HG03442 (cell line): ENCODE measurements around the gene CPNE5.
"Not testable (repeated sequence)": the region's sequence is repeated elsewhere in the genome, so short reads cannot be mapped to it uniquely, and the experiment has no call there.

Source experiments
- ATAC-seq: cut with Tn5 transposase; IDR thresholded peaks from one replicate; pipeline ENCODE4 v1.9.1; 2021; ENCODE audit warnings: mild to moderate bottlenecking, moderate library complexity; ENCODE audit not compliant: unreplicated experiment

Gene CPNE5

DNA sequence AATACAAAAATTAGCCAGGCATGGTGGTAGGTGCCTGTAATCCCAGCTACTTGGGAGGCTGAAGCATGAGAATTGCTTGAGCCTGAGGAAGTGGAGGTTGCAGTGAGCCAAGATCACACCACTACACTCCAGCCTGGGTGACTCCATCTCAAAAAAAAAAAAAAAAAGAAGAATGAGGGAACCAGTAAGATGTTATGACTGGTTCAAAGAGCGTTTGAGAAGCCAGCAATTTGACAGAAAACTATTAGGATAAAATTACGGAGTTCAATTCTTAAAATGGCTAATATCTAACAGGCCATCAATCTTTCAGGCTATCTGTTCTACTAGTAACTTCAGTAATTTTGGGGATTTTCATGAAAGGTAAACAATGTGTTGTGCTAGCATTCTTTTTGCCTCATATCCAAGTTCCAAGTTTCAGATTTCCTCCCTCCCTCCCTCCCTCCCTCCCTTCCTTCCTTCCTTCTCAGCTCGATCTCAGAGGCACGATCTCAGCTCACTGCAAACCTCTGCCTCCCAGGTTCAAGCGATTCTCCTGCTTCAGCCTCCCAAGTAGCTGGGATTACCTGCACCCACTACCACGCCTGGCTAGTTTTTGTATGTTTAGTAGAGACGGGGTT is 134.2 kb downstream of the CPNE5 start:
- ATAC-seq: not testable (repeated sequence)

DNA sequence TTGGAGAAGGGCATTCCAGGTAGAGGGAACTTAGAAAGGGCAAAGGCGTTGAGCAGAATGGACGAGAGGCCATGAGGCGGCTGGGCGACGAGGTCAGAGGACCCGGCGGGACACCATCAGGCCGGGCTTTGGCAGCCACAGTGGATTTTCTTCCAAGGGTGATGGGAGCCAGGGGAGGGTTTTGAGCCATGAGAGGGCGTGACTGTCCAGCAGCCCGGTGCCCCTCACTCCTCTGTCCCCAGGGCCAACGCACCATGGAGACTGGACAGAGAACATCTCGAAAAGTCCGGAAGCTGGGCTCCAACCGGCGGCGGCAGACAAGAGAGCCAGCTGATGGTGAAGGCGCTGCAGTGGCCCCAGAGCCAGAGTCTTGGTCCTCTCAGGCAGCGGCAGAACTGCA is 135.3 kb downstream of the CPNE5 start:
- no peak for ATAC-seq

GRCh38 chr6:36703081-36703606 is 136.1 kb downstream of the CPNE5 start:
- no peak for ATAC-seq

GRCh38 chr6:36702656-36703055 is 136.6 kb downstream of the CPNE5 start:
- no peak for ATAC-seq

- no peak for ATAC-seq
Measured at GRCh38 chr6:36701401-36701991, 137.7 kb downstream of the CPNE5 start.

- no peak for ATAC-seq
Measured at GRCh38 chr6:36700831-36701230, 138.4 kb downstream of the CPNE5 start.

DNA sequence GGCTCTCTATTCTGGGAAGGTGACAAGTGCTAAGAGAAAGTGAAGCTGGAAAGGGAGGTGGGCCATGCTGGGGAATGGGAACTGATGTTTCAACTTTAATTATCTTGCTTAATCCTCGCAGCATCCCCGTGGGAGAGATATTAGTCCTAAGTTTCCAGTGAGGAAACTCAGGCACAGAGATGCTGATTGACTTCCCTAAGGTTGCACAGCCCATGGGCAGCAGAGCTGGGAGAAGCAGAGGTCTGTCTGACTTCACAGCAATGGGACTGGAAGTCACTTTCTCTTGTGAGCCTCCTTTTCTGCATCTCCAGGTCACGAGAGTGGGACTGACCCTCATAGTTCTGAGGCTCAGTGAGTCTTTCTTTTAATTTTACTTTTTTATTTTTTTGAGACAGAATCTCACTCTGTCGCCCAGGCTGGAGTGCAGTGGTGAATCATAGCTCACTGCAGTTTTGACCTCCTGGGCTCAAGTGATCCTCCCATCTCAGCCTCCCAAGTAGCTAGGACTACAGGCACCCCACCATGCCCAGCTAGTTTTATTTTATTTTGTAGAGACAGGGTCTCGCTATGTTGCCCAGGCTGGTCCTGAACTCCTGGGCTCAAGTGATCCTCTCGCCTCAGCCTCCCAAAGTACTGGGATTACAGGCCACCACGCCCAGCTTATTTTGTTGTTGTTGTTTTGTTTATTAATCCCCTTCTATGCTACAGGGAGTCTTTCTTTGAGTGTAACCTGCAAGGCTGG is 139.0 kb downstream of the CPNE5 start:
- no peak for ATAC-seq

DNA sequence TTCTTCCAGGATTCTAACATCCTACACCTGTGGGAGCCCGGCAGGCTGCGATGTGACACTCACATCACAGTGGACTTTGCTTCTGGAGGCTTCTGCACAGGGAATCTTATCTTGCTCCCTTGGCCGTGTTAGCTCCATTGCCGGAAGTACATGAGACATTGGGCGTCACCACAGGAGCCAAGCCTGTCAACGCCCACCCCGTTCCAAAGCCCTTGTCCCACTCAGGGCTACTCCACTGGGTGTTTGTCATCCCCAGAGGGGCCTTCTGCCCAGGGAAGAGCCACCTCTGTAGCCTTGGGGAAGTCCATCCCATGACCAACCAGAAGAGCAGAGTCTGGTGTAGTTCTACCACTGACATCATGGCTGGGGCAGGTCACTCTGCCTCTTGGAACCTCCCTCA is 139.9 kb downstream of the CPNE5 start:
- no peak for ATAC-seq

DNA sequence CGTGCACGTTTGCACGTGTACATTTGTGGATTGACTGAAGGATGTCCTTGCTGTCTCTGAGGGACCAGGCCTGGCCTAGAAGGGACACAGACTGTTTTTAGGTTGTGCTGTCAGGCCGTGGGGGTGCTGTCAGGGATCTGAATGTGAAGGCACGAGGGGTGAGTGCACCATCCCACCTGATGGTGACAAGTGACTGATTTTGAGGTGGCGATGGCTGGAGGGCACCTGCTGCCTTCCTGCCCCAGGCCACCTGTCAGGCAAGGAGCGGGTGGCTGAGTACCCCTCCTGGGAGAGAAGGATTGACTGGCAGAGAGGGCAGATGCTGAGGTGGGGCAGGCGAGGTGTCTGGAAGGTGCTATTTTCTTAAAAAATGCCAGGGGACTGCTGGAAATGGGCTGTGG is 140.4 kb downstream of the CPNE5 start:
- no peak for ATAC-seq

DNA sequence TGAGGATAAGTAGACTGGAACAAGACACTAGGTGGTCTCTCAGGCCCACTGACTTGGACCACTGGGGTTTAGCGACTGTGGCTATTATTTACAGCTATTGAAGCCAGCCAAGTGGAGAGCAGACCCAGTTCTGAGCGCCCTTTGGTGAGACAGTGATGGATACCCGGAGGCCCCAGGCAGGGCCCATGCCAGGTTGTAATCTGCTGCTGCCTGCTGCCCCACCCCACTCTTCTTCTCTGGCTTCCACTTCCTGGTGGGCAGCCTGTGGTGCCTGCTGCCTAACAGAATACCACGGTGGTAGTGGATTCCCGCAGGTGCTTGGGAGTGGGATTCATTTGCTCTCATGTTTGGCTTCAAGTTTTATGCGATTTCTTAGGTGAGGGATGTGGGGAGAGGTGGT is 141.0 kb downstream of the CPNE5 start:
- no peak for ATAC-seq

DNA sequence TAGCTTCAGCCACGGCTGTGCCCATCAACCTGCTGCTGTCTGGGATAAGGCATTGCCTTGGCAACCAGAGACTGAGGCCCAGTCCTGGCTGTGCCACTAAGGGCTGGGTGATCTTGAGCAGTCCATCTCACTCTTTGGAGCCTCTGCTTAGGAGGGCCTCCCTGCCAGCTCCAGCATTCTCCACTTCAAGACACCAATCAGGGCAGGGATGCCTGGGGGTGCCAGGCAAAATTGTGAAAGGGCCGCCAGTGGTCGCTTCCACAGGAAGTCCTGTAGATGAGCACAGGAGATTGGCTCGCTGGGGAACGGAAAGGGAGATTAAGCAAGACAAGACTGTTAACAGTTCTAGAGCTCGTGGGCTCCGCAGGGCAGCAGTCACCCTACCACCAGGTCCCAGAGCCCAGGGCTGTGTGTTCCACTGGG is 141.8 kb downstream of the CPNE5 start, which contains the start of gene RAB44:
RAB44 (plus strand) TSS at position 346 of the 423 bp plus-strand sequence. CDS start 6,410 bp downstream, outside the sequence.
- no peak for ATAC-seq

DNA sequence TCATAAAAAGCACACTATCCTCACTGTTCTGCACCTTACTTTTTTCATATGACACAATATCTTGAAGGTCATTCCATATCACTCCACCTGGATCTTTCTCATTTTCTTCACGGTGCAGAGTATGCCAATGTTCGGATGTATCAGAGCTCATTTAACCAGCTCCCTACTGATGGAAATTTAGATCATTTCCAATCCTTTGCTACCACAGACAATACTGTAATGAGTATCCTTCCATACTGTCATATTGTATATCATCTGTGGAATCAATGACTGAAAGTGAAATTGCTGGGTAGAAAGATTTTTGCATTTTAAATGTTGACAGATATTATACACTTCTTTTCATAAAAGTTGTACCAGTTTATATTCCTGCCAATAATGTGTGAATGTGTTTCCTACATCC is 143.8 kb downstream of the CPNE5 start:
- no peak for ATAC-seq

DNA sequence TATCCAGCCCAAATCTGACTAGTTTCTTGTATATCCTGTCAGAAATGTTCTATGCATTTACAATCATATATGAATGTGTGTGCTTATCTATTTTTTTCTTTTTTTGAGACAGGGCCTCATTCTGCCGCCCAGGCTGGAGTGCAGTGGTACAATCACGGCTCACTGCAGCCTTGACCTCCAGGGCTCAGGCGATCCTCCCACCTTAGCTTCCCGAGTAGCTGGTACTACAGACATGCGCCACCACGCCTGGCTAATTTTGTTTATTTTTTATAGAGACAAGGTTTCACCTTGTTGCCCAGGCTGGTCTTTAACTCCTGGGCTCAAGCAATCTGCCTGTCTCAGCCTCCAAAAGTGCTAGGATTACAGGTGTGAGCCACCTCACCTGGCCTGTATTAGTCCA is 144.6 kb downstream of the CPNE5 start:
- no peak for ATAC-seq

DNA sequence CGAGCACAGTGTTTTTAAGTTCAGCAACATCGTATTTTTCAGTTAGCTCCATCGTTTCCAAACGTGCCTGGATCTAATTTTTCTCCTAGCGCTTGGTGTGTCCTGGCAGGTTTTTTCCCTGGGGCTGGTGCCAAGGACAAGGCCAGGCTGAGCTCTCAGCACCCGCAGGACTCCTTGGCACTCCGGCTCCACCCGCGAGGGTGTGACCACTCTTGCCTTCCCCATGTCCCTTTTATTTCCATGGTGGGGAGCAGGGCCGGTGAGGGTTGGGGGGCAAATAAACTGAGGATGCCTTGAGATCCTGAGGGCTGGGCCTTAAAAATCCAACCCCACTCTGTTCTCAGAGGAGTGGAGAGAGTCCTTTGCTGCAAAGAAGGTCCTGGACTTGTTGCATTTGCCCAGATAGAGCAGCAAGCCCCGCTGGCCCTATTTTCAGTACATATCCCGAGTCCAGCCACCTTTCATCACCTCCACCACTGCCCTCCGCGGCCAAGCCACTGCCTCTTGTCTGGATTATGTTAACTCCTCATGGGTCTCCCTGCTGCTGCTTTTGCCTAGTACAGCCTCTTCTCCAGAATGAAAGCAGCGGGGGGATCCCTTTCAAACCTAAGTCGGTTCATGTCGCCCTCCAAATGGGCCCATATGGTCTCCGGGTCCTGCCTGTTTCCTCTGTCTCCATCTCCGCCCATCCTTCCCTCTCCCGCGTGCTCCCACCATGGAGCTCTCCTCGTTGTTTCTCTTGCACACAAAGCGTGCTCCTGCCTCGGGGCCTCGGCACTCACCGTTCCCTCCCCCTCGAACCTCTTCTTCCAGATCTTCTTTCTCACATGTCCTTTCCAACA is 146.2 kb downstream of the CPNE5 start:
- no peak for ATAC-seq

DNA sequence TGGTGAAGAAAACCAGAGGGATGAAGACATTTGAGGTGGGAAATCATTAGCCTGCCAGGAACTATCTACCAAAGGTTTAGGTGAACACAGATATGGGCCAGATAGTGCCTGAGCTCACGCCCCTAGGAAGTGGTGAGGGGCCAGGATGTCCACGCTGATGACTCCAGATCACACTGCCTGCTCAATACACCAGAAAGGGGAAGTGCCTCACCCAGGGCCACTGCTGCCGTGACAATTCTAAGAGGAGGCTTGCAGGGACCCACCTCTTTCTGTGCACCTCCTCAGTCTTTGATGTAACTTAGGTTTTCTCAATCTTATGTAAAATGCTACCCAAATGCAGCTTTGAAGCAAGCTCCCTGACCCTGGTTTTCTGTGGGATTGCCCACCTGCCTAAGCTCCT is 147.0 kb downstream of the CPNE5 start:
- peak; percentile 57 for ATAC-seq

DNA sequence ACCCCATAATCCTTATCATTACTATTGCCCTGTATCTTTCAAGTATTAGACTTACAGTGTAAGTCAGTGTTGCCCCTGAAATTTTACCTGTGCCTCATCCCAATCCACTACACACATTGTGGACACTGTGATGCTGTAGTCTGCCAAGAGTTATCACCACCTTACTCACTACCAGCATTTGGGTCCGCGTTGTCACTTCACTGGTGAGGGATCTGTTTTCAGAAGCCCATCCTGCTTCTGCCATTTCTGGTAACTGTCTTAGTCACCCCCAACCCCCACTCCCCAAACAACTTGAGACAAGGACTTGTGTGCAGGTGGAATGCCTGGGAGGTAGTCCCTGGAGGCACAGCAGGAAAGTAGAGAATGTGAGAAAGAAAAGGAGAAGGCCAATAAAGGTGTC is 147.6 kb downstream of the CPNE5 start:
- ATAC-seq: no peak

DNA sequence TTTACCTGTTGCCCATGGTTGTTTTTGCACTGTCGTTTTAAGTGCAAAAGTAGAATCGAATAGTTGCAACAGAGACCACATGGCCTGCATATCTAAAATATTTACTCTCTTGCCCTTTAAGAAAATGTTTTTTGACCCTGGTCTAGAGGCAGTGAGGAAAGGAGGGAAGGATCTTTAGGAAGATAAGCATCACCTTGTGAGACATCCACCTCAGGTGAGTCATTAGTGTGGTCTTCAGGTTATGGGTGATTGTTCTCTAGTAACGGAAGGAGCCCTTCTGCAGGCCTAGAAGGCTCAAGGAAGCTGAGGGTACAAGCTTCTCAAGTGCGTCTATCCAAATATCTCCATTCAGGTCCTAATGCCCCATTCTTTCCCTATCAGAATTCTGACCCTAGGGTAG is 148.2 kb downstream of the CPNE5 start:
- ATAC-seq: no peak
